Endothelial cell of umbilical vein (primary cell): ENCODE data around the gene RNF133.

Experiments
- CTCF ChIP-seq, 2 donors: IDR thresholded peaks; 1 replicate in 1 of 2; 2 replicates in 1 of 2; pipeline ENCODE4 v1.5.1; 2011; ENCODE audit warnings: low read length in 2 of 2, mild to moderate bottlenecking in 2 of 2, moderate library complexity in 2 of 2, control low read depth in 1 of 2, inconsistent platforms in 1 of 2, low read depth in 1 of 2; ENCODE audit not compliant: insufficient read depth in 1 of 2; ENCODE audit errors: extremely low read depth in 1 of 2
- EZH2 ChIP-seq: IDR thresholded peaks from 2 replicates; pipeline ENCODE4 v1.6.1; 2012; ENCODE audit warnings: borderline replicate concordance, low read depth, mild to moderate bottlenecking, moderate library complexity, low read length, inconsistent platforms; ENCODE audit not compliant: severe bottlenecking
- FOS ChIP-seq: IDR thresholded peaks from 2 replicates; pipeline ENCODE4 v1.6.1; 2011; ENCODE audit warnings: mild to moderate bottlenecking, low read length, moderate library complexity, borderline replicate concordance; ENCODE audit not compliant: insufficient read depth
- GATA2 ChIP-seq: IDR thresholded peaks from 2 replicates; pipeline ENCODE4 v1.7.0; 2011; ENCODE audit warnings: low read depth, mild to moderate bottlenecking, moderate library complexity, mixed read lengths, low read length; ENCODE audit not compliant: insufficient read length, insufficient read depth
- JUN ChIP-seq: IDR thresholded peaks from 2 replicates; pipeline ENCODE4 v1.6.1; 2011; ENCODE audit warnings: borderline replicate concordance, low read depth; ENCODE audit not compliant: insufficient read length, insufficient read depth
- MAX ChIP-seq: IDR thresholded peaks from 2 replicates; pipeline ENCODE4 v1.6.1; 2011; ENCODE audit not compliant: insufficient read depth, insufficient read length
- POLR2A ChIP-seq: IDR thresholded peaks from 2 replicates; pipeline ENCODE4 v1.6.1; 2012; ENCODE audit warnings: low read depth, mild to moderate bottlenecking, control low read depth, low read length
- POLR2AphosphoS5 ChIP-seq: IDR thresholded peaks from 2 replicates; pipeline ENCODE4 v1.6.1; 2012; ENCODE audit warnings: low read depth, mild to moderate bottlenecking, control low read depth, low read length, moderate library complexity; ENCODE audit not compliant: insufficient read depth

DNA sequence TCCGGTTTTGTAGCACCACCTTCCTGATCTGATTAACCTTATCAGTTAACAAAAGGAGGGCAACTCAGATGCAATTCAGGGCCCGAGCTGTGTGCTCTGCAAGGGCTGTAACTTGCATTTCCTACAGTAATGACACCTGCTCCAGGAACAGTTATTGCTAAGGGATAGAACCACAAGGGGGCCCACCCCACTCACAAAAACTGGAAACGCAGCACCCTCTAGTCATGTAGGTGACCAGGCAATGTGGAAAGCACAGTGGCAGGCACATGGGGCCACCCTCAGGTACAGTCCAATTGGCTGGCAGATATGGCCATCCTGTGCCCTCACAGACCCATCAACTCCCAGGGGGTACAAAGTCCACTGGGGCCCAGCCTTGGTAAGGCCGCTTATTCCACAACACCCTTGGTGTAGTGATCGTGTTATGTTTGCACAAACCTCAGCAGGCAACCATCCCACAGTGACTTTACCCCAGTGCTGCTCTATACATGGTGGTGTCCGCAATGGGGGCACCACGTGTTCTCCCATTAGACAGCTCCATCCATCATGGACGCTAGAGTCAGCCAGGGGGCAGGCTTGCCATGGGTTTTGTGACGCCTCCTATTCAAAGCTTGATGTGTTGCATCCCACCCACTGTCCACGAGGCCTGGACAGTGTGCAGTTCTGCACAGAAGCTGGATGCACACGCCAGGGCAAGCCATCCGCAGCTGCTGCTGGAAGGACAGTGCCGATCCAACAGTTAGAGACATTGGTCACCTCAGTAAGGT is 9.4 kb downstream of the RNF133 start:
- TF ChIP-seq POLR2A (no peak), MAX (no peak), CTCF (IDR thresholded peaks at IDR 0.05; ENCODE audit: extremely low read depth in 1 of 2, insufficient read depth in 1 of 2, low read depth in 1 of 2, low read length in 2 of 2) (no peak), FOS (no peak), POLR2AphosphoS5 (no peak), EZH2 (no peak), GATA2 (no peak), JUN (no peak)
